Measurements from ENCODE around the gene TNFRSF12A.
A peak's percentile ranks its signal among the peaks of the same experiment; 100 is the strongest.

TNFRSF12A gene

DNA sequence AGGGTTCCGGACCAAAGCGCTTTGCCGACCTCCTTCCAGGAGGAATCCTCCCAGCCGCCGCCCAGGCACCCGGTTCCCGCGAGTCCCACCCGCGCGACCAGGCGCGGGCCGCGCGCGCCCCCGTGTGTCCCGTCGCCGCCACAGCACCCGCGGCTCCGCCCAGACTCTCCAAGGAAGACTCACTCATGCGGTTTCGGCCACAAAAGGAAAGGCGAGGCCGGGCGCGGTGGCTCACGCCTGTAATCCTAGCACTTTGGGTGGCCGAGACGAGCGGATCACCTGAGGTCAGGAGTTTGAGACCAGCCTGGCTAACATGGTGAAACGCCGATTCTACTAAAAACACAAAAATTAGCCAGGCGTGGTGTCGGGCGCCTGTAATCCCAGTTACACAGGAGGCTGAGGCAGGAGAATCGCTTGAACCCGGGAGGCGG is 36.4 kb upstream of the TNFRSF12A start:
- H3K4me3 ChIP-seq: peak overlapping the region in 1 of 7 experiments; percentile 12
- H3K27ac ChIP-seq: peak overlapping the region in 1 of 21 experiments; percentile 39

DNA sequence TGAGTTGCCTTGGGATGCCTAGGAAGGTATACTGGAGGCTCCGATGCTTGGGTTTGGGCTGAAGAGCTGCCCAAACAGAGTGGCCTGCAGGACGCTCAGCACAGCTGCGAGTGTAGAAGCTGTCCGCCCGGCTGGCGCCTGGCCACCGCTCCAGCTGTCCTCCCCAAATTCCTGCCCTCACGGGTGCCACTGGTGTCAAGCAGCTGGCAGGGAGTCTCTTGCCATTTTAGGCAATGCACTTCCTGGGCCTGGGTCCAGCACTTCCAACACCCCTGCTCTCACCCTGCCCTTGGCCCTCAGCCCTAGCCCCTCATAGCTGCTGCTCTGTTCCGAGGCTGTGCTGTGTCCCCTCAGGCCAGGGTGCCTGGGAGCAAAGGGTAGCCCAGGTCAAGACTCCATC is 34.7 kb upstream of the TNFRSF12A start:
- H3K4me3 ChIP-seq: no peak overlapping the region
- no peak overlapping the region for H3K27ac ChIP-seq

DNA sequence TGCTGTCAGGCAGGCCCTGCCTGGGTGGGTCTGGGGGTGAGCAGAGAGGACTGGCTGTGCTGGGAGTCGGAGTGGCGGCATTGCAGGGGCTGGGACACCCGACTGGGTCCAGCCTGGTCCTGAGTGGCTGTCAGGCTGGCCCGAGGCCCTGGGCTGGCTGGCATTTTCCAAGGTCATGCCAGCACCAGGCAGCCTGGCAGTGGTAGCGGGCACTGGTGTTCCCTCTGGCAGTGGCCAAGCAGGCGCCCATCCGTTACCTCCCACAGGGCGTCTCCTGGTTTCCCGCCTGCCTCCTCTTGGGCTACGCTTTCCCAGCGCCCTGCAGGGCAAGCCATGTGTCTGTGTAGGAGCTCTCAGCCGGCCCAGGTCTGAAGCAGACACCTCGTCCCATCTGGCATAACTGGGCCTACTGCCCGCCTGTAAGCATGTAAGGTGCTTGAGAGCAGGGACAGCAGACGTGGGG is 34.2 kb upstream of the TNFRSF12A start:
- no peak overlapping the region for H3K27ac ChIP-seq
- no peak overlapping the region for H3K4me3 ChIP-seq

DNA sequence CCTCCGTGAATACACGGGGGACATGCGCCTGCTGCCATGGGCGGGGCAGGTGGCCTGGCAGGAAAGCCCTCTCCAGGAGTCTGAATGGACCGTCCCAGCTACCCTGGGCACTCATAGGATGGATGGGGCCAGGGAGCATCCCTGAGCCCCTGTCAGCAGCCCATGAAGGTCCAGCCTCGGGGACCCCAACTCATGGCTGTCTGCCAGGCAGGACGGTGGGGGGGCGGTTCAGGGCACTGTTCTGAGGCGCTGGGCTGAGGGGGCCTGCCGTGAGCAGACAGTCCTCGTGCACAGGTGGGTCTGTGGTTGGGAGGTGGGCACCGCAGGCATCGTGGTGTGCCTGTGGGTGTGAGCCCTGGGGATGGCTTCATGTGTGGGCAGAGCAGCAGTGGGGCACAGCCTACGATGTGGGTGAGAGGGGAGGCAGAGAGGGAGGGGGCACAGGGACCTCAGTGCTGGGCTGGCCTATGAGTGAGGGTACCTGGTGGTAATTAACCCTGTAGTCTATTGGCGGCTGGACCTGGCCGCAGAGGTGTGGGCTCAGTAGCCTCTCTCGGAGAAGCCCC is 33.5 kb upstream of the TNFRSF12A start:
- no peak overlapping the region for H3K4me3 ChIP-seq
- no peak overlapping the region for H3K27ac ChIP-seq

DNA sequence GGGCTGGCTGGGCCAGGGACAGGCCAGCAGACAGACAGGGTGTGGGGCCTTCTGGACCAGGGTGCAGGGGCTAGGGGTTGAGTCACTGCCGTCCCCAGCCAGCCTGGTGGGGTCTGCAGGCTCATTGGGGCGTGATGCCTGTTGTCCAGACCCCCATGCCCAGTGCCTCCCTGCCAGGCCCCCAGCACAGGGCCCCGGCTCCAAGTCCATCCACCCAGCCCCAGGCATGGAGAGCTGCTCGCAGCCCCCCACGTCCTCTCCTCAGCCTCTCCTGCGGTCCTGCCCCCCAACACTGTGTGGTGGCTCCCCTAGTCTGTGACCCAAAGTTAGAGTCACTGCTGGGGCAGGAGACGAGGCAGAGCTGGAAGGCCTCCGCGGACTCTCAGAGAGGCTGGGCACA is 32.9 kb upstream of the TNFRSF12A start:
- H3K4me3 ChIP-seq: no peak overlapping the region
- no peak overlapping the region for H3K27ac ChIP-seq

DNA sequence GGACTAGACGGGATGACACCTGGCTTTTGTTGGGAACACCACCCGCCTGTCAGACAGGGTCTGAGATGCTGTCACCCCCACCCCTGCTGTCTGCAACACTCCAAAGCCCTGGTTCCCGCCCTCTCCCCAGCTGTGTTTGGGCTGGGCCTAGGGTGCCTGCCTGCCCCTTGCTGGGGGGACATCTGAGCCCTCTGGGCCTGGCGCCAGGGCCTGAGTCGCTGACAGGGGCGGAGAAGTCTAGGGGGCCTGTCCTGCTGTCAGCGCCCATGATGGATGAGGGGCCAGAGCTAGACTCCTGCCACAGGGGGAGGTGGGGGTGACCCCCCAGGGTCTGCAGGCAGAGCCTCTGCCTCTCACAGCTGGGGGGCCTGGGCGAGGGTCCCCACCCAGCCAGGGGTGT is 32.3 kb upstream of the TNFRSF12A start:
- H3K27ac ChIP-seq: no peak overlapping the region

DNA sequence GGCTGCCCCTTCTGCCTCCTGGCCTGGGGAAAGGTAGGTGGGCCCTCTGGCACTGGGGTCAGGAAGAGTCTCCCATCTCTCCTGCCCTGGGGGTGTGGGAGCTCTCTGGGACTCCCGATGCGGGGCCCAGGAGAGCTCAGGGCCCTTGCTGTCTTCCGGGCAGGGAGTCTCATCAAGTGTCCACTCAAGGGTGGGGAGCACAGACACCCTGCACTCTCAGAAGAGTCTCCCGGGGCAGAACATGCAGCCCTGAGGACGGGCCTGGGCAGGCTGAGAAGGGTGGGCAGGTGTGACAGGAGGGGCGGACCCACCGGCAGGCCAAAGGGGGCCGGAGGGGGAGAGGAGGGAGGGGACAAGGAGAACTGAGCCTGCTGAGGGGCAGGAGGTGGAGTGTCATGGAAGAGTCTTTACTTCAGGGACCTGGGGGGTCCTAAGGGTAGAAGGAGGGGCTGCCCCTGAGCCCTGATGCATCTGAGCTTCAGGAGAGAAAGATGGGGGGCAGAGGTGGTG is 31.5 kb upstream of the TNFRSF12A start:
- Histone ChIP-seq H3K4me3 (no peak overlapping the region), H3K27ac (no peak overlapping the region)

More for the DNA sequence above, 32.3 kb upstream of the TNFRSF12A start:
- no peak overlapping the region for H3K4me3 ChIP-seq

DNA sequence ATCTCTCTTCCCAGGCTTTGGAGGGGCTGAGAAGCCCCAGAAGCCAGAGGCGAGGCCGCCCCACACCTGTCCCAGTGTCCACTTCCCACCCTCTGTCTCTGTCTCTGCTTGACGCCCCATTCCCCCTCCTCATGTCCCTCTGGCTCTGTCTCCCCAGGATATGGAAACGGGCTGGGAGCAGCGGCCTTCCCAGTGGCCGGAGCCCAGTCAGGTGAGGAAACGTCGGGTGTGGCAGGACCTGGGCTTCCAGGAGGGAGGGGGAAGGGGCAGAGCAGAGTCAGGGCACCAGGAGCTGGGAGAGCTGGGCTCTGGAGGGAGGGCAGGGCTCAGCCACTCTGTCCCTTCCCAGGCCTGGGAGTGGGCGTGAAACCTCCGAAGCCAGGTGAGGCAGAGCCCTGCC is 29.3 kb upstream of the TNFRSF12A start:
- H3K4me3 ChIP-seq: no peak overlapping the region
- peak overlapping the region in 1 of 21 experiments; percentile 25 for H3K27ac ChIP-seq

DNA sequence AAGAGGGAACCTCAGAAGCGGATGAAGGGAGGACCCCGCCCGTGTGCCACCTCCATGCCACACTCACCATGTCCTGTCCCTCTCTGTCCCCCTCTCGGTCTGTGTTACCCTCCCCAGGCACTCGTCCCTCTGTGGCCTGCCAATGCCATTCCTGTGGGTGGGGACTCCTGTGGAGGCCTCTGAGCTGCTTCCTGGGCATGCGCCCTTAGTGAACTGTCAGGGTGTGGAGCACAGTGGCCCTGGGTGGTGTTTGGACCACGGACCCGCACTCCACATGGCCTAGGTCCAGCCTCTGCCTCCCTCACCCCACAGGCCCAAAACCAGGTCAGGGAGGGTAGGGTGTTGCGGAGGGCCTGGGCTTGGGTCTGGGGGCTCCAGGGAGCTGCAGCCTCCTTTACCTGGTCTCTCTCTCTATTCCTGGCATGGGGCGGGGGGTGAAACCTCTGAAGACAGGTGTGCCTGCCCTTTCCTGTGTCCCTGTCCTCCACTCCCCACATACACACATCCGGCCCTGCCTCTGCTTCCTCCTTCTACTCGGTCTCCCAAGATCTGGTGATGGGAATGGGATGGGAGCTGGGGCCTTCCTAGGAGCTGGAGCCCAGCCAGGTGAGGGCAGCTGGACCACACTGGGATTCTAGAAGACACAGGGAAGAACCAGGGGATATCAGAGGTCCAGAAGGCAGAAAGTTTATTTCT is 28.5 kb upstream of the TNFRSF12A start:
- Histone ChIP-seq H3K4me3 (no peak overlapping the region), H3K27ac (peak overlapping the region in 6 of 21 experiments; percentile 7 to 72 (median 40))

DNA sequence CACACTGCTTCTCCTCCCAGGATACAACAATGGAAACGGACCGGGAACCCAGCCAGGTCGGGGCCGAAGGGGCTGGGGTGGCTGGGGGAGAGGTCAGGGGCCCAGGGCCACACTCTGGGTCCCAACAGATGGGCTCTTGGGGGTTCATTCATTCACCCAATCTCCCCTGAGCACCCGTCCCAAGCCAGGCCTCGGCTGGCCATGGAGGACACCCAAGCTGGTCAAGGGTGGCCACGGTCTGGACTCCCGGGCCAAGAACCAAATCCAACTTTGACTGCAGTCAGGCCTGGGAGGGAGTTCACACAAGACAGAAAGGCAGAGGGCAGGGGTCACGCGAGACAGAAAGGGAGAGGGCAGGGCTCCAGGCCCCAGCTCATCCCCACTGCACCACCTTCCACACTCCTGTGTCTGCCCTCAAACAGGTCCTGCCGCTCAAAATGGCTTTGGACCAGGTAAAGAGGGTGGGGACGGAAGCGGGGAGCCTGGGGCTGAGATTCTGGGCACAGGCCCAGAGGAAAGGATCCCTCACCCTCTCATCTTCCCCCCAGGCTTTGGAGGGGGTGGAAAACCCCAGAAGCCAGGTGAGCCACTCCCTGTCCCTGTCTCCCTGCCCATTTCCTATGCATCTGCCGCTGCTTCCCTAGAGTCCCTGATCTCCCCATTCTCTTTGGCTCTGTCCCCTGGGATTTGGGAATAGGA is 27.6 kb upstream of the TNFRSF12A start:
- Histone ChIP-seq H3K27ac (peak overlapping the region in 8 of 21 experiments; percentile 7 to 72 (median 28)), H3K4me3 (no peak overlapping the region)

DNA sequence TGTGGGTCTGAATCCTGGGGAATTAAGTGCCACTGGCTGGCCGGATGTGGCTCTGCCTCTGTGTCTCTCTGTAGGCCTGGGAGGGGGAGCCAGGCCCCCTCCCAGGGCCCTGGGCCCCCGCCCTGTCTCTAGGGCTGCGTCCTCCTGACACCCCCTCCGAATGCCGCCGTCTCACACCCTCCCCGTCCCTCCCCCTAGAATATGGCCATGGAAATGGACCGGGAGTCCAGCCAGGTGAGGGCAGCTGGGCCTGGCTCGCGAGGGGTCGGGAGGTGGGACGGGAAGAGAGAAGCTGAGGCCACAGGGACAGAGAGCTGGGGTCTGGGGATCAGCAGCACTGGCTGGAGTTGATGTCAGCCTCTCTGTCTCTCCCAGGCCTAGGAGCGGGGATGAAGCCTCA is 23.9 kb upstream of the TNFRSF12A start:
- H3K4me3 ChIP-seq: no peak overlapping the region

DNA sequence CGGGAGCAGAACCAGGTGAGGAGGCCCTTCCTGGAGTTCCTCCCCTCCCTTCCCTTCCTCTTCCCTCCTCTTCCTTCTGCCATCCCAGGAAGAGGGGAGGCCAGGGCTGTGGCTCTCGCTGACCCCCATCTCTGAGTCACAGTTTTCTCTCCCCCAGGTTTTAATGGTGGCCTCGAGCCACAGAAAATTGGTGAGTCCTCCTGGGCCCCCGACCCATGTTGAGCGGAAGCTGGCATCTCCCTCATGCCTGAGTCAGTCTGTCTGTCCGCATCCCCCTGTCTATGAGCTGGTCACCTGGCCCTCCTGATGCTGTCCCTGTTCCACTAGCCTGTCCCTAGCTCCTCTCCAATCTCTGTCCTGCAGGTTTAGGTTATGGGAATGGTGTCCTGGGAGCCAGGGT is 20.2 kb upstream of the TNFRSF12A start:
- no peak overlapping the region for H3K4me3 ChIP-seq
- H3K27ac ChIP-seq: no peak overlapping the region

More for the DNA sequence above, 23.9 kb upstream of the TNFRSF12A start:
- peak overlapping the region in 1 of 21 experiments; percentile 11 for H3K27ac ChIP-seq

DNA sequence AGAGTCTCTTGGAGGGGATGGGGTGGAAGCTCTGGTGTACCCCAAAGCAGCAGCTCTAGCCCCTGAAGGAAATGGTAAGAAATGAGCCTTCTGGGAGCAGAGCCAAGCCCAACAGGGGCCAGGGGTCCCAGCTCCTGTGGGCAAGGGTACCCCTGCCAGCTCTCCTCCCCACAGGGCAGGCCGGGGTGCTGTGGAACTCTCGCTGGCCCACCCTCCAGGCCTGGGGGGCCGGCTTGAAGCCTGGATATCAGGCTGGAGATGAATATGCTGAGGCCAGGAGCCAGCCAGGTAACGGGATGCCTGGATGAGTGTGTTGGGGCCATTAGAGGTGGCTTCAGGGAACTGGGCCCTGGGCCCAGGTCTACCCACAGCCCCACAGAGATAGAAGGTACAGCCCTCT is 19.6 kb upstream of the TNFRSF12A start:
- H3K4me3 ChIP-seq: no peak overlapping the region

DNA sequence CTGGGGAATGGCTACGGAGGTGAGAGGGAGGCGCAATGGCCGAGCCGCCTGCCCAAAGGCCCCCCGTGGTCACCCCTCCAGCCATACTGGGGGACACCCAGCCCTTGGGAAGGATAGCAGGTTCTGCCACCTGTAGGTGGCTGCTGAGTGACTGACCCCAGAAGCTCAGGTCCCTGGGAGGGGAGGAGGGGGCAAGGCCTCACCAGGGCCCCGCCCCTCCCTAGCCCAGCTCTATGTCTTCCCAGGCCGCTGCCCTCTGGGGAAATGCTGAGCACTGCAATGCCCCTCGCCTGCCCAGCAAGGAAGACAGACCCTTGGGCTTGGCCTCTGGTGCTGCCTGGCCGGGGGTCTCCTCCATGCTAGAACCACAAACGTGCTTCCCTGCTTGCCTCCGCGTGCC is 18.9 kb upstream of the TNFRSF12A start:
- Histone ChIP-seq H3K4me3 (no peak overlapping the region), H3K27ac (no peak overlapping the region)

More for the DNA sequence above, 19.6 kb upstream of the TNFRSF12A start:
- H3K27ac ChIP-seq: no peak overlapping the region

DNA sequence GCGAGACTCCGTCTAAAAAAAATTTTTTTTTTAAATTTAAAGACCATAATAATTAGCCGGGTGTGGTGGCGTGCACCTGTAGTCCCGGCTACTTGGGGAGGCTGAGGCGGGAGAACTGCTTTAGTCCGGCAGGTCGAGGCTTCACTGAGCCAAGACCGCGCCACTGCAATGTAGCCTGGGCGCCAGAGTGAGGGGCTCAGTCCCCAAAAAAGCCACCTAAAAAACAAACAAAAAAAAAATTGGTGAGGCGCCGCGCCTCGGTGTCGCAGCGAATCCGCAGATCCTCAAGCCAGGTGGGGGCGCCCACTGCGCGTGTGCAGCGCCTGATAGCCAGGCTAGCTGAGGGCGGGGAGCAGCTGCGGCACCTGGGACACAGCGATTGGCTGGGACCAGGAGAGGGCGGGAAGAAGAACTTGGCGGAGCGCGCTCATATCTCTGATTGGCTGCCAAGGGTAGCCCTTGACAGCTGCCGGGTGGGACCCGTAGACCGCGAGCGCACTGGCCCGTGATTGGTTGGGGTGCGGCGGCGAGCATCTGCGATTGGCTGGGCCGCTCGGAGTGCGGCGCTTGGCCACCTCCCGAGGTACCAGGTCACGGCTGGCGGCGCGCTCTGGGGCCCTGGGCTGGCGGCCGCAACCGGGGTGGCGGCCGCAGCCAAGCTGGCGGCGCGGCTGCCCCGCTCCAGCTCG is 16.4 kb upstream of the TNFRSF12A start:
- peak overlapping the region in 2 of 7 experiments; percentile 19 to 30 for H3K4me3 ChIP-seq

DNA sequence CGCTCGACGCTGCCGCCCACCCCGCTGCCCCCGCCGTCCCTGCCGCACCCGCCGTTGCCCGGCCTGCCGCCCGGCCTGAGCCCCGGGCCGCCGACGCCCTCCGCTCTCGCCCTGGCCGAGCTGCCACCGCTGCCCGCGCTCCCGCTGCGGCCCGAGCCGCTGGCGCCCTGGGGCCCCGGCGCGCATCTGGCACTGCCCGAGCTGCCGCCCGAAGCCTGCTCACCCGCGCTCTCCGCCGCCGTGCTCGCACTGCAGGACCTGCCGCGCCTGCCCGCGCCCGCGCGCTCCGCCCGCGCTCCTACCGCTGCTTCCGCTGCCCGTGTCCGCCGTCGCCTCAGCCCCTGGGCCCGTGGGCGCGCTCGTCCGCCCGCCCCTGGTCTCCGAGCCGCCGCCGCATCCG is 15.8 kb upstream of the TNFRSF12A start:
- H3K4me3 ChIP-seq: peak overlapping the region in 2 of 7 experiments; percentile 19 to 30
- no peak overlapping the region for H3K27ac ChIP-seq

More for the DNA sequence above, 16.4 kb upstream of the TNFRSF12A start:
- no peak overlapping the region for H3K27ac ChIP-seq

DNA sequence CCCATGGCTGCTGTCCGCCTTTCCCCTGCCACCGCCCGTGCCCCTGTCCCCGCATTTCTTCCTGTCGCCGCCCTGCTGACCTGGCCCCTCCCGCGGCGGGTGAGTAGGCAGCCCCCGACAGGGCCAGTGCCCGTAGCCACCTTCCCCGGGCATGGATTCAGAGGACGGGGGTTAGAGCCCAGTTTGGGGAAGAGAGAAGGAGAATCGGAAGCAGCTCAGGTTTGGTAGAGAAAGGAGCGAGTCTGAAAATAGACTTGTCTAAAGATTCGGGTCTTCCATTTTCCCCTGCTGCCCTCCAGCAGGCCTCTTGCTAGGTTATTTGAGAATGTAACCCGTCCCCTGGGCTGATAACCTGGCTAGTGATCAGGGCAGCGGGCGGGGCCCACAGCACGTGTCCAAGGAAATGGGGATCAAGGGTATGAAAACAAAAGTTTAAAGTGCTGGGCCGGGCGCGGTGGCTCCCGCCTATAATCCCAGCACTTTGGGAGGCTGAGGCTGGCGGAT is 15.3 kb upstream of the TNFRSF12A start:
- Histone ChIP-seq H3K4me3 (peak overlapping the region in 4 of 7 experiments; percentile 9 to 30 (median 21)), H3K27ac (peak overlapping the region in 3 of 21 experiments; percentile 5 to 55 (median 54))

DNA sequence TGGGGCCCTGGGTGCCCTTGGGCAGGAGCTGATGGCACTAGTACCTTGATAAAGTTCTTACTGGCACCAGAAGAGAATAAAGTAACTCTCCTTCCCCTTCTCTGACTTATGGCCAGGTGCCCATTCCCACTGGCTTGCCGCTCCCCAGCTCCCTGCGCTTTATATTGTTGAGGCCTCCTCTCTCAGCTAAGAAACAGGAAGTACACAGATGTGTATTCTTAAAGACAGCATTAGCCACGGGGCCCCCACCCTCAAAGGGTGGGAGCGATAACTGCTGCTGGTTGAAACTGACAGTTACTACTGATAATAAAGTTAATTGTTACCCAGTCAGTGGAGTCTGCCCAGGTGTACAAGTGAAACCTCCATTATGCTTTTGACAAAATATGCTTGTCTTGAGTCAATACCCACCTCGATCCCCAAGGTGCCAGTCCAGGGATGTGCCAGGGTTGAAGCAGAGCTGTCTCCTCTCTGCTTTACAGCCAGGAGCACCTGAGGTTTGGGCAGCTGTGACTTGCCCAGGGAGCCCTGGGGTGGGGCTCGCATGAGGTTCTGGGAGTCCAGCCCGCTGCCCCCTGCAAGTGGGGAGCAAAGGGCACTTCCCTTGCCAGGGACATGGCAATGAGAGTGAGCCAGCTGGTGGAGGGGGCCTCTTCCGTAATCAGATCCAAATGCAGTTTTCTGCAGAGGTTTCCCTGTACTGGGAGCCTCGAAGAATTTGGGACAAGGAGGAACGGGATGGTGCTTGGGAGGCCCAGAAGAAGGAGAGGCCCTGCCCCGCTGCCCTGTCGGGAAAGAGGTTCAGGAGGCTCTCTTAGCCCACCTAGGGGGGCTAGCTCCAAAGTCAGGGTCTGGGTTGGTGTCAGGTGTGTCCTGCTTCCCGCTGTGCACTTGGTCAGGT is 12.9 kb upstream of the TNFRSF12A start:
- peak overlapping the region in 1 of 7 experiments; percentile 1 for H3K4me3 ChIP-seq
- peak overlapping the region in 8 of 21 experiments; percentile 15 to 73 (median 38) for H3K27ac ChIP-seq

All from skin epidermis (tissue), 12 donors.